RKO (cell line): Measurements from ENCODE around the gene SDK2.

Experiments used
- DNase-seq: peaks from one replicate; pipeline ENCODE4 v3.0.0-alpha.2; 2016; ENCODE audit warnings: low spot score

SDK2 gene

GRCh38 chr17:73632513-73632912, 11.7 kb downstream of the SDK2 start:
- DNase-seq = no peak

DNA sequence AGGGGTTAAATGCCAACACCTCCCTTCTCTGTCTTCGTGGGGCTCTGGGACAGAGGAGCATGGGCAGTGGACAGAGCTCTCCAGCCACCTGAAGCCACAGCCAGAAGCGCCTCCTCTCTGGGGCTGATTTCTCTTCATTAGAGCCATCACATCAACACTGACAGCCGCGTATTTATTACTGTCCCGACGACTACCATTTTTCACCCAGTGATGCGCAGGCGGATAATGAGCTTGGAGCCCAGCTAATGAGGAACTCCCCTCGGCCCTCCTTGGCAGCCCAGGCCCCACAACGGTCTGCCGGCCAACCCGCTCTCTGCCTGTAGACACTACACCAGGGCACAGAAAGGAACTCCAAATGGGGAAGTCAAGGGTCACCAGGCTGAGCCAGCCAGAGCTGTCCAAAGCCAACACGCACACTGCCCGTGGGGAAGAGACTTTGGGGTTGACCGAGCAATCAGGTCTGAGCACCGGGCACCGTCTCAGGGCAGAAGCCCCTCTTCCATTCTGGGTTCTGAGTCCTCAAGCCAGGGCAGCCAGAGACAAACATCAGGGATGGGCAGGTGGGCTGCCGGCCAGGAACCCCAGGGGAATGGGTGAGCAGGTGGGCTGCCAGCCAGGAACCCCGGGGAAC, 13.2 kb downstream of the SDK2 start:
- no peak for DNase-seq

- DNase-seq = no peak
Observed at GRCh38 chr17:73630531-73630930, 13.7 kb downstream of the SDK2 start.

- no peak for DNase-seq
Observed at GRCh38 chr17:73628642-73629552, 15.3 kb downstream of the SDK2 start.

GRCh38 chr17:73625991-73626673, 18.1 kb downstream of the SDK2 start:
- no peak for DNase-seq

DNA sequence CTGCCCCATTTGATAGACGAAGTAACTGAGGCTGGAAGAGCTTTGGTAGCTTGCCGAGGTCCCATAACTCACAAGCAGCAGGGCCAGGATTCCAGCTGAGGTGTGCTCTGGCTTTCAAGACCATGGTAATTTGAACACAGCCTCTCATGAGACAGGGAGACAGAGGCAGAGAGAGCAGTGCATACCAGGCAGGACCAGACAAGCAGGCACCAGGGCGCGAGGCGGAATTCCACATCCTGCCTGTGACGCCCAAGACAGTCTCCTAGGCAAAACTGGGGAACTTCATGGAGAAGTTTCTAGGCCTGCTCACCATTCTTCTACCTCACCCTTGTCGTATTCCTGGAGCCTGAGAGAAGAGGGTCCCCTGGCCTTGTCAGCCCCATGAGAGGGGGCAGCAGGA, 19.2 kb downstream of the SDK2 start:
- DNase-seq = no peak

DNA sequence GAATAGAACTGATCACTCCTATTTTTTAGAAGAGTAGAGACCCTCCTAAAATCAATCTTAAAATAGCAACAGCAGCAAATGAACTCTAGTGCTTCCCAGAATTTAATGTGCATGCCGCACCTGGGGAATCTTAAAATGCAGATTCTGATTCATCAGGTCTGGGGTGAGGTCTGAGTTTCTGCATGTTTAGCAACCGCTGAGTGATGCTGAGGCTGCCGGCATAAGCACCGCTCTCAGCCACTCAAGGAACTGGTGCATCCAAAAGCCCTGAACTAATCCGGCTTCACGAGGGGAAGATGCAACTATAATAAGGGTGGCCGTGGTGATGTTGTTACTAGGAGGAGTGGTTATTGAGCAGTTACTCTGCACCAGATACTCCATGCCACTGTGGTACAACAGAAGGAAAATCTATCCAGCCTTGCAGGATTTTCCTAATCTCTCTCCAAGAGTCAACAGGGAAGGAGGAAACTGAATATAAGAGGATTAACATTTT, 19.7 kb downstream of the SDK2 start:
- no peak for DNase-seq

- DNase-seq = no peak
Observed at GRCh38 chr17:73623818-73624217, 20.4 kb downstream of the SDK2 start.

DNA sequence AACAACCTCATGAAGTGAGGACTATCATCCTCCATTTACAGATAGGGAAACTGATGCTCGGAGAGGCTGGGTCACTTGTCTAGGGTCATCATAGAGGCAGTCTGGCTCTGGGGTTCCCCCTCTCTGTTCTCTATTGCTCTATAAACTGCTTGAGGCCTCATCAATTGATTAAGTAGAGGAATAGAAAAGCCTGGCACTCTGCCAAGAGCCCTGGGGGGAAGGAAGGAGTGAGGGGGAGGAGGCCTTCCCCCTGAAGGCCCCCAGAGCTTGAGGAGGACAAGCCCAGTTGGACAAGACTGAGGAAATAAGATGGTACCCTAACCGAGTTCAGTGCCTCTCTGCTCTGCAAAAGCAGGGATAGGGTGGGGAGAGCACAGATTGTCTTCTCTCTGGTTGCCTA, 21.0 kb downstream of the SDK2 start:
- no peak for DNase-seq

GRCh38 chr17:73622381-73622780, 21.9 kb downstream of the SDK2 start:
- DNase-seq = no peak

- DNase-seq = no peak
Observed at GRCh38 chr17:73621685-73622084, 22.6 kb downstream of the SDK2 start.

- DNase-seq = no peak
Observed at GRCh38 chr17:73620414-73620813, 23.8 kb downstream of the SDK2 start.

DNA sequence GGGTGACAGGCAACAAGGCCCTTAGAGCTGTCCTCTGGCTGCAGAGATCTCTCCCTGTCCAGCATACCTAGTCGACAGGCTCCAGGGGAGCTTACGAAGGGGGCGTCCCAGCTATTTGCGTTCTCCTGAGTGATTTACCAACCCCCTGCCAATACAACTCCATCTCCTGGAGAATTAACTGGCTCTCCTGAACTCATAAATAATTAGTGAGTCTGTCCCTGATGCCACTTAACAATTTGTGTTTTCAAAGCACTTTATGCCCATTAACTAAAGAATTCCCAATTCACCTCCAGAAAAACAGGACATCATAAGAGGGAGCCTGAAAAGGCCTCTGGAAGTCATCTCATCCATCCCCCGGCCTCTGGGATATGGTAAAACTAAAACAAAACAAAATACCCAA, 26.7 kb downstream of the SDK2 start:
- DNase-seq = no peak

- DNase-seq = no peak
Observed at GRCh38 chr17:73616873-73617404, 27.3 kb downstream of the SDK2 start.

DNA sequence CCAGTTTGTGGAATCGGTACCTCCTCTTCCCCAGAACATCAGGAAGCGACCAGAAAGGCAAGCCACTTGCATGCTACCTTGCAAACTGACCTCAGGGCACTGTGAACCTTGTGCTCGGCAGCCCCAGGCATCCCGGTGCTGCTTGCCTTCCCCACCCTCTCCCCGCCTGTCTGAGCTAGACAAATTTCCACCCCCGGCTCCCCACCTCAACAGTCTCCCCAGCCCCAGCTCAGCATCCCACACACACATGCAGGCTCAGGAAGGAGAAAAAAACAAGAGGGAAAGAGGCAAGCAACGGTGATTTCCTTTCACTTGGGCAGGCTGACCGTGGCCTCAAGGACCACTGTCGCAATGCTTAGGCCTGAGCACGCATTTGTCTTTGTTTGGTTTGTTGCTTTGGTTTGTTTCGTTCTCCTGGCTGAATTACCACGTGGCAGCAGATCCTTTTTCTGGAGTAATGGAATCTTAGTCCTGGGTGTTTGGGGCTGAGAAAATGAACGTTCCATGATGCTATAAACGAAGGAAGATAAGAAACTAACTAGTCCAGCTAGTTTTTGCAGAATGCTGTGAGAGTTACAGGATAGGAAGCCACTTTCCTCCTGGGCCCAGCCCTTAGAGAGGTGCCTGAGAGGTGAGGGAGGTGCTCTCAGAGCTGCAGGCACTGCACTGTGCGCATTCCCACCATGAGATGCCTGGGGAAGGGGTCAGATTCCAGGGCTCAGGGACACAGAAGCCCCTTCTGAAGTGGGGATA, 27.9 kb downstream of the SDK2 start:
- no peak for DNase-seq

DNA sequence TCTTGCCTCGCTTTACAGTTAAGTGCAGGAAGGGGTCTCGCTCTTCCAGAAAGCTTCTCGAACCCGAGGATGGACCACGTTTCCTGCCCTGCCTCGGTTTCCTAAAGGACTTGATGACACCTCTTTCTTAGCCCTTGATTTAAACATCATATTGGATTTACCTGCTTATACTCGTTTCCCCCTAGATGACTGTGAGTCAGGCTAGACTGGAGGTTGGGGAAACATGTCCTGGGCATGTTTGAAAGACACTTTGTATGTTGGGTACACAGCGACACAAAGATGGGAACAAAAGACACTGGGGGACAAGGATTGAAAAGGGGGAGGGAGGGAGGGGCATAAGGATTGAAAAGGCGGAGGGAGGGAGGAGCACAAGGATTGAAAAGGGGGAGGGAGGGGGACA, 30.0 kb downstream of the SDK2 start:
- DNase-seq = no peak

- DNase-seq = no peak
Observed at GRCh38 chr17:73613271-73614233, 30.7 kb downstream of the SDK2 start.

DNA sequence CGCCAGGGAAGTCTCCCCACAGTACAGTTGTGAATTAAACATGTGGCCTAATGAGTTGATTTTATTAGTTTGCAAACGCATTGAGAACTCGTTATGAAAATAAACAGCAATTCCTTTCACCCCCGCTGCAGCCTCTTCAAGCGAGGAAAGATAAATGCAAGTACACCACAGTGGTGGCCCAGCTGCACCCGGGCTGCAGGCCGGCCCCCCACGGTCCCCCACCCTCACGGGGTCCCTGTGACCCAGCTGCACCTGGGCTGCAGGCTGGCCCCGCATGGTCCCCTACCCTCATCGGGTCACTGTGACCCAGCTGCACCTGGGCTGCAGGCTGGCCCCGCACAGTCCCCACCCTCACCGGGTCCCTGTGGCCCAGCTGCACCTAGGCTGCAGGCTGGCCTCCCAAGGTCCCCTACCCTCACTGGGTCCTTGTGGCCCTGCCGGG, 32.2 kb downstream of the SDK2 start:
- no peak for DNase-seq

GRCh38 chr17:73611630-73612029, 32.6 kb downstream of the SDK2 start:
- no peak for DNase-seq

- no peak for DNase-seq
Observed at GRCh38 chr17:73610331-73610911, 33.8 kb downstream of the SDK2 start.
